Choroid plexus epithelial cell (primary cell): Measurements from ENCODE around the gene KIF21B.

ENCODE experiments used
- DNase-seq: peaks from one replicate; pipeline ENCODE4 v3.0.0-alpha.2; 2010; ENCODE audit warnings: low read depth
- H3K4me3 ChIP-seq: 2 replicates; pipeline ENCODE4 v1.5.1; 2011; ENCODE audit warnings: low read depth, mild to moderate bottlenecking, control low read depth, low read length, moderate library complexity
- CTCF ChIP-seq: conservative IDR thresholded peaks from 2 replicates; pipeline ENCODE4 v1.5.1; 2011; ENCODE audit warnings: low read depth, mild to moderate bottlenecking, control low read depth, inconsistent platforms, low read length, moderate library complexity

The KIF21B gene

DNA sequence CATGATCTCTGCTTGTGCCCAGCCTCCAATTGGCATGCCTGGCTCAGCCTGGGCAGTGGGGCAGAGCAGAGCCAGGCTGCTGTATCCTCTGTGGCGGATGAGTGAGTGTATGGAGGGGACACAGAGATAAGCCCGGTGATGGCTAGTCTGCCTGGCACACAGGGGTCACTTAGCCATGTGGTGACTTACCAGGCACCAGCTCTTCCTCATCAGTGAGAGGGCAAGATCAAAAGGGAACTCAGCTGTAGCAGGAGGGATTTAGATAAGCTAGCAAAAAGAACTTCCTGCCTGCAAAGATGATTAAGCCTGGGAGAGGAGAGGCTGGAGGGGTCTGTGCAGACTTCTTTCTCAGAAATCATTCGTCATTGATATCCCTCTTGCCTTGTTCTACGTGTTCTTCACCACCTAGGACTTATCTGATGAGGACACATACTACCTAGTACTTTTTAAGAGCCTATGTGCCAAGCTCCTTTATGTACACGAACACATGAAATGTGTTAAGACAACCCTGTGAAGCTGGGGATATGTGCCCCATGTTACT is 7.9 kb downstream of the KIF21B start:
- TF ChIP-seq CTCF: no peak
- no peak overlapping the region for H3K4me3 ChIP-seq
- no peak for DNase-seq

DNA sequence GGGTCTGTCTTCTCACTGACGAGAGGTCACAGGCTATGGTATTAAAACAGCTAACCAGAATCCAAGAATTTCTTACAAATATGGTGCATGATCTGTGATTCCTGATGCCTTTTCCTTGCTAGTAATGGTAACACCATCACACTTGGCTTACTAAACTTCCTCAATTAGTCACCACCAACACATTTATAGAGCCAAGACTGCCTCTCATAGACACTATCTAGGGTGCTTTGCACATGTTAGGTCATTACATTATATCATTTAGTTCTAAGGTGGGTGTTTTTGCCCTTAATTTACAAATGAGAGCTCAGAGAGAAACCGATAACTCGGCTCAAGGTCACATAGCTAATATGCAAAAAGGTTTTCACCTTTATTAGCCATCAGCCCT is 8.7 kb downstream of the KIF21B start:
- no peak for TF ChIP-seq CTCF
- H3K4me3 ChIP-seq: no peak overlapping the region
- no peak for DNase-seq

DNA sequence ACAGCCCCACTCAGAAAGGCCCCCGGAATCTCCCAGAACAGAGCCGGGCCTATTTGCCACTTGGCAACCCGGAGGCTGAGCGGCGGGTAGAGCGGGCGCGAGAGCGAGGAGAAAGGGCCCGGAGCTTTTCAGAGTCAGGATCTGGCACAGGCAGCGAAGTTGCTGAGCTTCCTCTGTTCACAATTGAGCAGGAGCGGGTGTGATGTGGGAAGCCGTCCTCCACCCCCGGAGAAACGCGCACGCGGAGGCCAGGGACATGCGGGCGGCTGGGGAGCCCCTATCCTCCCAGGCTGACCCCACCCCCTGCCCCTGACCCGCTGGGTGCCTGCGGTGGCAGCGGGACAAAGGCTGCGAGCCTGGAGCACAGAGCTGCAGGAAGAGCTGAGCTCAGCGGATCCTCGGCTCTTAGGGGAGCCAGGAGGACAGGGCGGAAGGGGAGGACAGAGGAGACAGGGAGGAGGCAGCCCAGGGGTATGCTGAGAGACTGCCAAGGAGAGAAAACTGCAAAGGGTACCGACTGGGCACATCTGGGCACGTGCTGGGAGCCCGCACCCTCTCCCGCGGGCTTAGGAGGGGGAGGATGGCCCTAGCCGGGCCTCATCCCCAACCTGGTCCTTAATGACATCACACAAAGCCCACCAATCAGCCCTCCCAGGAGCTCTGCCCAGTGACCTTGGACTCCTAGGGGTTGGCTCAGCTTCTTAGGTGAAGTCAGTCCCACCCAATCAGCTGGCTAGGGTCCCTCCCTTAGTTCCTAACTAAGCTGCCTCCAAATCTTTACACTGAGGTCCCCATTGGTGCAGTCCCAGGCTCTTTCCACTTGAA is 9.3 kb downstream of the KIF21B start:
- H3K4me3 ChIP-seq: peak overlapping the region; percentile 13
- no peak for DNase-seq
- no peak for TF ChIP-seq CTCF

- no peak for DNase-seq
- no peak for TF ChIP-seq CTCF
- no peak overlapping the region for H3K4me3 ChIP-seq
These were observed 10.5 kb downstream of the KIF21B start for GRCh38 chr1:201013031-201013485.

GRCh38 chr1:201011616-201012015 is 11.9 kb downstream of the KIF21B start:
- TF ChIP-seq CTCF: no peak
- DNase-seq: no peak
- no peak overlapping the region for H3K4me3 ChIP-seq

DNA sequence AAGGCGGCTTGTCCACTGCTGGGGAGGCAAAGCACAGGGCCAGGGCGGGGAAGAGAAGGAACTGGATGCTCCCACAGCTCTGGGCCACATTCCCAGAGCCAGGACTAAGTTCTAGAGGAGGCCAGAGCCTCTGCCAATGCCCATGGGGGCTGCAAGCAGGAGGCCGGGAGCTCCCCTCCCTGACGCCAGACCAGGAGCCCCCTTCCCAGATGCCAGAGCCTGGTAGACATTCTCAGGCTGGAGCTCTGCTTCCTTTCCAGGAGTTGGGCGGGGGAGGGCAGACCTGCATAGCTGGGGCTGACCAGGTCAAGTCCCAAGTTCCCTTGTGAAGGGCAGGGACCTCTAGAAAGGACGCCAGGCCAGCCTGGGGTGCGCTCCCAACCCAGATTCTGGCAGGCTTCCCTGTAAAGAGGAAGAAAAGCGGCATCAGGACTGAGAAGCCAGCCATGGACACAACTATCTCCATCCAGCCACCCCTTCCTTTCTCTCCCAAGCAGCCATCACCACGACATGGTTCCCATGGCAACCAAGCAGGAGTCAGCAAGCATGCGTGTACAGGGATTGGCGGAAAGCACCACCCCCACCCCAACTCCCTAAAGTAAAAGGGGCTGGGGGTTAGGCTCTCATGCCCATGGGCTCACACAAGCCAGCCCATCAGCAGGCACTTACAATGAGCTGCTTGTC is 13.4 kb downstream of the KIF21B start:
- no peak for TF ChIP-seq CTCF
- H3K4me3 ChIP-seq: no peak overlapping the region
- no peak for DNase-seq
